ENCODE measurements around the gene ROR1. TPM values are rescaled to one million over a fixed set of nuclear protein-coding genes. Genes with fewer than 3 reads are reported as not detected.

The ROR1 gene
- polyA plus RNA-seq, 1 experiment: 7.1 TPM

- H3K27ac ChIP-seq (ENCODE audit: low read depth, low read length): no peak overlapping the region
- no peaks in the 10 kb centered on the region for H3K9me3 ChIP-seq (ENCODE audit: control insufficient read depth, insufficient read depth, low read length)
- CTCF ChIA-PET: interaction anchor here (1.0 kb wide), 1 partner anchor 138 kb away, joined by 3 read pairs; no protein-coding TSS in a partner anchor
- no peak for DNase-seq (ENCODE audit: low read depth, low spot score)
- H3K27me3 ChIP-seq (ENCODE audit: control insufficient read depth, insufficient read depth, low read length): peaks cover 2% of the 10 kb centered on the region
- POLR2A ChIA-PET: no interaction called here
- no peak for TF ChIP-seq CTCF (IDR thresholded peaks at IDR 0.05; ENCODE audit: low read depth, low read length)
- no peak overlapping the region for H3K4me3 ChIP-seq (ENCODE audit: low read depth, low read length)
These were observed 55.8 kb downstream of the ROR1 start for GRCh38 chr1:63829349-63830327.

GRCh38 chr1:63831409-63831808, 57.6 kb downstream of the ROR1 start:
- Histone ChIP-seq H3K4me3 (ENCODE audit: low read depth, low read length) (no peak overlapping the region), H3K9me3 (ENCODE audit: control insufficient read depth, insufficient read depth, low read length) (no peaks in the 10 kb centered on the region), H3K27ac (ENCODE audit: low read depth, low read length) (no peak overlapping the region), H3K27me3 (ENCODE audit: control insufficient read depth, insufficient read depth, low read length) (peaks cover 4% of the 10 kb centered on the region)
- POLR2A ChIA-PET: no interaction called here
- DNase-seq (ENCODE audit: low read depth, low spot score): no peak
- TF ChIP-seq CTCF (IDR thresholded peaks at IDR 0.05; ENCODE audit: low read depth, low read length): no peak
- CTCF ChIA-PET: no interaction called here

GRCh38 chr1:63833363-63834119, 59.7 kb downstream of the ROR1 start:
- Histone ChIP-seq H3K27ac (ENCODE audit: low read depth, low read length) (no peak overlapping the region), H3K9me3 (ENCODE audit: control insufficient read depth, insufficient read depth, low read length) (no peaks in the 10 kb centered on the region), H3K27me3 (ENCODE audit: control insufficient read depth, insufficient read depth, low read length) (peaks cover 4% of the 10 kb centered on the region), H3K4me3 (ENCODE audit: low read depth, low read length) (no peak overlapping the region)
- ChIA-PET POLR2A (interaction anchor here (0.7 kb wide), 1 partner anchor 1018 kb away, joined by 4 read pairs; no protein-coding TSS in a partner anchor), CTCF (interaction anchor here (1.3 kb wide), 1 partner anchor 304 kb away, joined by 4 read pairs; no protein-coding TSS in a partner anchor)
- DNase-seq (ENCODE audit: low read depth, low spot score): no peak
- no peak for TF ChIP-seq CTCF (IDR thresholded peaks at IDR 0.05; ENCODE audit: low read depth, low read length)

- Histone ChIP-seq H3K27ac (ENCODE audit: low read depth, low read length) (no peak overlapping the region), H3K9me3 (ENCODE audit: control insufficient read depth, insufficient read depth, low read length) (no peaks in the 10 kb centered on the region), H3K27me3 (ENCODE audit: control insufficient read depth, insufficient read depth, low read length) (peaks cover 4% of the 10 kb centered on the region), H3K4me3 (ENCODE audit: low read depth, low read length) (no peak overlapping the region)
- ChIA-PET CTCF (no interaction called here), POLR2A (no interaction called here)
- TF ChIP-seq CTCF (IDR thresholded peaks at IDR 0.05; ENCODE audit: low read depth, low read length): no peak
- no peak for DNase-seq (ENCODE audit: low read depth, low spot score)
These were observed 61.3 kb downstream of the ROR1 start for GRCh38 chr1:63835128-63835527.
